GM21825 (cell line): ENCODE results near the gene FAM90A1.
A peak's percentile ranks its signal among the peaks of the same experiment; 100 is the strongest.
"Not testable (repeated sequence)": the region's sequence is repeated elsewhere in the genome, so short reads cannot be mapped to it uniquely, and the experiment has no call there.

ENCODE experiments used
- ATAC-seq: cut with Tn5 transposase; IDR thresholded peaks from one replicate; pipeline ENCODE4 v1.9.1; 2021; ENCODE audit warnings: mild to moderate bottlenecking, moderate library complexity; ENCODE audit not compliant: unreplicated experiment

FAM90A1 gene

DNA sequence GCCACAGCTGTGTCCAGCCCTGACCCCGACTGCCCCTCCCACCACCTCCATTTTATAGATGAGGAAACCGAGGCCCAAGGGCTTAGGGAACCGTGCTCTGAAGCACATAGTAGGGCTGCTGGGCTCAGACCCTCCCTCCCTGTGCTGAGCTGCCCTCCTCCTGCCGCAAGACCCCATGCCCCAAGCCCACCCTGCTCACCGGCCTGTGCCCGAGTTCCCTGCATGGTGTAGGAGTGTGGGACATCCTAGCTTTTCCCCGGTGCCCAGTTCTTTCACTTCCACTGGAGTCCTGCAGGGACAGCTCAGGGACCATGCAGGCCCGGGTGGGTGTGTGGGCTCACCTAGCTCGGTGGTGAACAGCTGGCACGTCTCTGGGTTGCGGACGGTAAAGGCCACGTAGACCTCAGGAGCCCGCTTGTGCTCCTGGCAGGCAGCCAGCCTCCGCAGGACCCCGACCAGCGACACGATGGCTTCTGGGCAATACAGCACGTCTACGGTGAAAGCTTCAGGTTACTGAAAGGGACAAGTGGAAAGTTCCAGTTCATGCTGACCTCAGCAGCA, 6.6 kb upstream of the FAM90A1 start:
- ATAC-seq: not testable (repeated sequence)

DNA sequence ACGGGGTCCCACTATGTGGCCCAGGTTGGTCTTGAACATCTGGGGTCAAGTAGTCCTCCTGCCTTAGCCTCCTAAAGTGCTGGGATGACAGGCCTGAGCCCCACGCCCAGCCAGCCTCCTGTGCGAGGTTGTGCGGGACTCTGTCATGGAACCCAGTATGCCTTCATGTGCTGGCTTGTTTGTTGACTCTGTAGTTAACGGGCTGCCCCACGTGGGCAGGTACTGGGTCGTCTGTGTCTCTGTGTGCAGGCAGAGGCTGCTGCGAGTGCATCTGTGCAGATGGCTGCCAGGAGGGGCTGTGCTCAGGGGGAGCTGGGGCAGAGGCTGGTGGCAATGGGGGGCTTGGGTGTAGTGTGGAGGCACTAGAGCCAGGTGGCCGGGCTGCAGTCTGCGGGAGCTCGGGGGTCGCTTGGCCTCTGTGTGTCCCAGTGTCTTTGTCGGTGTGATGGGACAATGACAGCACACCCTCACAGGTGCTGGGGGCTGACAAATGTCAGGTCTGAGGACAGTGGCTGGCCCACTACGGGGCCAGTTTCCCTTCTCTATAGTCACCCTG, 6.0 kb upstream of the FAM90A1 start:
- not testable (repeated sequence) for ATAC-seq

DNA sequence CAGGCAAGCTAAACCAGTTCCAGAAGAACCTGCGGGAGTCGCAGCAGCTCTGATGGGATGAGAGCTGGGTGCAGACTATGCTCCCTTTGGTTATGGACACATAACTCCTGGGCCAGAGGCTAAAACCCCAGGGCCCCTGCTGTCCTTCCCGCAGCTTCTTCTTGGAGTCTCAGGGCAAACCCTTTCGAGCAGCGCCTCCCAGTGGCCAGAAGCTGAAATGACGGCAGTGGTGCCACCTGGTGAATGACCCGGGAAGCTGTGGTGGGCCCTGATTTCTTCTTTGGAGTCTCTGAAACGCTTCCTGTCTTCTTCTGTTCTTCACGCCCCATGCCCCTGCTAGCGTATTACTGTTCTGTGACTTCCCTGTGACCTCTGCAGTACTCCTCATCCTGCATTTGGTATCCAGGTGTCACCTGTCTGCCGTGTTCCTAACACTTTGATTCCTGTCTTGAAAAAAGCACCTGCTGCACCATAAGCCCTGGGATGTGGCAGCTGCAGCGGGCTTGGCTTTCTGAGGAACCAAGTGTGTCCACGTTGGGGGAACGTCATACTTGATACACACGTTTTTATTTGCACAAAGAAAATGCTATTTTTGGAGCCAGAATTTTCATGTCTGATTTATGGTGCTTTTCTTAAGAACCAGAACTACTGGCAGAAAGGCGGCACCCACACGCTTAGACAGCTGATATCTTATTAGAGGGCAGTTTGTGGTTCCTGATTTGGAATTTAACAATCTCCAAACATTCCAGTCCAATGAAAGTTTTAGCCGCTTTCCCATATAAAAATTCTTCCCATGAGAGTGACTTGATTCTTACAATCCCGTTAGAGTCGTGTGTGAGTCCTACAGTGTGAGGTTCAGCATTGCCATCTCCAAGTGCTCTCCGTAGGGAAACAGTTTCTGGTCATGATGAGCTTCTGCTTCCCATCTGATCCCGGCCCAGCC, 4.5 kb upstream of the FAM90A1 start:
- ATAC-seq: not testable (repeated sequence)

DNA sequence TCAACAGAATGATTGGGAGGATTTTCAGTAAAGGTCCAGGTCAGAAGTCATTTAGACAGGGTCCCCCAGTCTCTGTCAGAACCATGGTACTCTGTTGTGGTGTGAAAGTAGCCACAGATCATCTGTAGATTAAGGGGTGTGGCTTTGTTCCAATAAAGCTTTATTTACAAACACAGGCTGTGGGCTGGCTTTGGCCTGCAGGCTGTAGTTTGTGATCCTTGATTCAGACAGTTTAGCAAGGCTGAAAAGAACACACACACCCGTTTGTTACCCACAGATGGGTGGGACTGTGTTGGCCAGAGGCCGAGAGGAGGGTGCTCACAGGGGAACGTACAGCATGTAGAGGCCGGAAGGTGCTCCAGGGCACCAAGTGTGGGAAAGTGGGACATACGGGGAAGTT, 3.6 kb upstream of the FAM90A1 start:
- ATAC-seq: not testable (repeated sequence)

DNA sequence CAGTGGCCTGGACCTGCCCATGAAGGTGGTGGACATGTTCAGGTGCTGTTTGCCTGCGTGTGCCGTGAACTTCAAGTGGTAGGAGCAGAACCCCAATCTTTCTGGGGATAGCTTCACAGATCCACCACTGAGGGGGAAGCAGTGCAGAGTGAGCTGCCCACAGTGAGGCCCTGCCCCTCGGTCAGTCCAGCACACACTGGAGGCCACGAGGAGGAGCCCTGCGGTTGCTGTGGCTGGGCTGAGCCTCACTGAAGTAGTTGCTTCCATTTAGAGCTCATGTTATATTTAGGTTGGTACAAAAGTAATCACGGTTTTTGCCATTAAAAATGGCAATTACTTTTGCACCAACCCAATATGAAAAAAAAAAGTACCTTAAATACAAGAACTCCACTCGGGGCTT, 2.1 kb upstream of the FAM90A1 start:
- ATAC-seq: not testable (repeated sequence)

DNA sequence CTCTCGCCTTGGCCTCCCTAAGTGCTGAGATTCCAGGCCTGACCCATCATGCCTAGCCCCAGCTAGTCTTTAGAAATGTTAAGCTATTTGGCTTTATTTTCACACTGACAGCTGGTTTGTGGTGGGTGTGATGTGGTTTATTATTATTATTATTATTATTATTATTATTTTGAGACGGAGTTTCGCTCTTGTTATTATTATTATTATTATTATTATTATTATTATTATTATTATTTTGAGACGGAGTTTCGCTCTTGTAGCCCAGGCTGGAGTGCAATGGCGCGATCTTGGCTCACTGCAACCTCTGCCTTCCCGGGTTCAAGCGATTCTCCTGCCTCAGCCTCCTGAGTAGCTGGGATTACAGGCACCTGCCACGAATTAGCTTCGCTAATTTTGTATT, 1.2 kb upstream of the FAM90A1 start:
- ATAC-seq: not testable (repeated sequence)

DNA sequence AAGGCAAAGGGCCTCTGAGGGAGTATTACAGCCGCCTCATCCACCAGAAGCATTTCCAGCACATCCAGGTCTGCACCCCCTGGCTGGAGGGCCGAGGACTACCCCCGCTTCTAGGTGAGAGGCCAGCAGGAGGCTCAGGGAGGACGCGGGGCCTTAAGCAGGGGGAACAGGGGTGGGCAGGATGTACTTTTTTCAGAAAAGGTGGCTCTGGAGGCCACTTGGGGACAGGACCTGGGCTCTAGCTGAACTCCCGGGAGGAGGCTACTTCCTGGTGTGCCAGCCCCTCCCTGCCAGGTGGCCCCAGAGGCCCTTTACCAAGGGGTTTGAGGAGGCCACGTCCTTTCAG, 287 bp upstream of the FAM90A1 start:
- ATAC-seq: not testable (repeated sequence)

DNA sequence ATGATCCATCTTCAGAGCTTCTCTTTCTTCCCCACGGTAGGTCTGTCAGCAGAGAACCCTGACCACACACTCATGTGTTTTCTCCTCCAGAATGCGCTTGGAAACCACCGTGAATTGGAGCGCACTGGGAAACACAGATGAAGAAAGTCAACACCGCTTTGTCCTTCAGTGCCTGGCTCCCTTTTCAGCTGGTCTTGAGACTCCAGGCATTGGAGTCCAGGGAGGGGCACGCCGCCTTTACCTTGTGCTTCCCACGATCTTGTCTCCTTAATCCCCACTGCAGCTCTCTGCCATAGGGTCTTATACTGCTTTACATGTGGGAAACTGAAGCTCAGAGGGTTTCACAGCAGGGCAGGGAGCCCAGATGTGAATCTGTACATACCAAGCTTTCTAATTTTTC, 1.1 kb downstream of the FAM90A1 start:
- no peak for ATAC-seq

DNA sequence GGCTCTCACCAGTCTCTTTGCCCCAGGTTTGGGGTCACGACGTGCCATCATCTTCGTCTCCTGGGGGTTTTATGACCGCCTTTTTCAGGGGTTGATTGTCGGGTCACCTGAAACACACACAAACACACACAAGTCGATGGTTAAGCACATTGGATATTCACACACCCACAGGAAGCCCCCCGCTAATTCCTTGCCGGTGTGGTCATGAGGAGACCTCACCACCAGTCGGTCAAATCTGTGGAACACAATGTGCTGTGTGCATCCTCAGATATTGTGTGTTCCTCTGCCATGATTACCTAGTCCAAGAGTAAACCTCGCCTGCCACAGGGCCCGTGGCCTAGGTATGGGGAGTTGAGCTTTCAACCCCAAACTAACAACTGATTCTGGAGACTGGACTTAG, 2.6 kb downstream of the FAM90A1 start:
- ATAC-seq: not testable (repeated sequence)

DNA sequence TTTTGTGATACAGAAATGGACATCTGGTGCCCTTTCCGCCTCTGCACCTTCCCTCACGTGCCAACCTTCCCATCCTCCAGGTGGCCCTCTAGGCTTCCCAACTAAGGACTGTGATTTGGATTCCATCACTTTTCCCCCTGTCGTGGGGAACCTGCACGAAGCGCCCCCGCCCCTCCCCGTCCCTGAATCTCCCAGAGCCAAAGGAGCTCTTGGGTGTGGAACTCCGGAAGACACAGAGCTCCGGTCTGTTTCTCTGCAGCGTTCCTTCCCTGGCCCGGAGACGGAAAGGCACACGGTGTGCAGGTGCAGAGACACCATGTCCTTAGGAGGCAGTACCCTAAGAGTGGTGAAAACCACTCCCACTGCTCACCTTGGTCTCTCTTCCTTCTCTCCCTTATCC, 3.8 kb downstream of the FAM90A1 start:
- ATAC-seq: not testable (repeated sequence)

DNA sequence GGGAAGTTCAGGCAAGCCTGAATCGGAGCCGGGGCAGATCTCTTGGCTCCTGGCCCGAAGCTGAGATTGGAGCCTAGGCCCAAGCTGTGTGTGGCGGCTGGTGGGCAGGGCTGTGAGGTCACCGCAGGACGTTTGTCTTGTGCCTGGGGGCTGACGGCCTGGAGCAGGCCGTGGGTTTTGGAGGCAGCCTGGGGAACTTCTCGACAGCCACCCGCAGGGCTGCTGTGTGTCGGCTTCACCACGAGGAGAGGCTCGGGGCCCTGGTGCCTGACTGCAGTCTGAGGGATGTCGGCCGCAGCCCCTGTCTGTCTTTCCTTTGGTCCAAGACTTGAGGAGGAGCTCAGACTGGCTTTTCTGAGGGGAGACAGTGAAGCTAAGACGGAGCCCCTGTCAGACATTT, 5.1 kb downstream of the FAM90A1 start:
- not testable (repeated sequence) for ATAC-seq

DNA sequence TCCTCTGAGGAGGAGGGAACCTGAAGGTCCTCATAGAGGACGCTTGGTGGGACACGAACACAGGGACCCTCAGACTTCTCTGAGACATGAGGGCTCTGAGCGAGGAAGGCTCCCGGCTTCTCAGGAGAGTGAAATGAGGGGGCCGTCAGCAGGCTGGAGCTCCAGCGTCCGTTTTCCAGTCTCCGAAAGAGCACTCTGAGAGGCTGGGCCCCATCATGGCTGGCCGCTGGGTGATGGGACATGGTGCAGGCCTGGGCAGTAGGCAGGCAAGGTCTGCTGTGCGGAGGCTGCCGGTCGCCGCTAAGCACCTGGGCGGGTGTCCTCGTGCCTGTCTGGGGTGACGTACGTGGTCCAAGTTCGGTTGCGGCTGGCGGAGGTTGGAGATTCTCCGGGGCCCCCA, 5.6 kb downstream of the FAM90A1 start:
- not testable (repeated sequence) for ATAC-seq

DNA sequence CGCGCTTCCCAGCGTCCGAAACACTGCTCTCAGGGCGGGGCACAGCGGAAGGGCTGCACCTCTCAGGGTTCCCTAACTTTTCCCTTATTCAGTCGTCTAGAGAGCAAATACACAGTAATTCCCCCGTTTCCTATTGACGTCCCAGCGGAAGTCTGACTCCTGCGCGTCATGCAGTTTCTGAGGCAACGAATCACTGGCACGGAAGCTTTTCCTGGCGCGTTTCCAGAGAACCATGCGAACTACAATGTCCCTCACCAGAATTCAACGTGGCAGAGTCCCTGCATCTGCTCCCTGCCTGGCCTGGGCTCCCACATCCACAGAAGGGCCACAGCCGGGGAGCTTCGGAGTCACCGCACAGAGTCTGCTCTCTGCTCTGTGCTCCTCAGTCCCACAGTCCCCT, 6.0 kb downstream of the FAM90A1 start:
- not testable (repeated sequence) for ATAC-seq

DNA sequence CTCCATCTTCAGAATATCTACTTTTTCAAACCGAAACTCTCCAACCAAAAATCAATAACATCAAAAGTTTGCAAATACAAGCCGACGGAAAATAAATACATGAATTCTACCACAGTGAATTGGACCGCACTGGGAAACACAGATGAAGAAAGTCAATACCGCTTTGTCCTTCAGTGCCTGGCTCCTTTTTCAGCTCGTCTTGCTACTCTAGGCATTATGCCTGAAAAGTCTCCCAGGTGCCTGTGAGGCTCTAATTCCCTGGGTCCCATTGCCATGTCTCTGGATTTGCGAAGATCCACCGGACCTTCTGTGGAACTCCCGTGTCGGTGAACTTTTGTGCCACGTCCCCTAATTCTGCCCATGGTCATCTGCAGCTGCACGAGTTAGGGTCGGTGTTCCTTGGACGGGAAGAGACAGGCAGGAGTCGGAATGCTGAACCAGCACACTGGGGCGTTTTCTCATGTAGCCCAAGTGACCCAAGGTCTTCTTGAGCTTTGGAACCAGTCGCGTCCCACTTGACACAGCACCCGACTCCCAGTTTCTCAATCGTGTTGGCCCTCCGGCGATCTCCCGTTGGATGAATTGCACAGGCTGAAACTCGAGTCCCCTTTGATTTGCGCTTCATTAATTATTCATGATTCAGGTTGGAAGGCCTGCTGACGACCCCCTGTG, 8.6 kb downstream of the FAM90A1 start:
- ATAC-seq: not testable (repeated sequence)

DNA sequence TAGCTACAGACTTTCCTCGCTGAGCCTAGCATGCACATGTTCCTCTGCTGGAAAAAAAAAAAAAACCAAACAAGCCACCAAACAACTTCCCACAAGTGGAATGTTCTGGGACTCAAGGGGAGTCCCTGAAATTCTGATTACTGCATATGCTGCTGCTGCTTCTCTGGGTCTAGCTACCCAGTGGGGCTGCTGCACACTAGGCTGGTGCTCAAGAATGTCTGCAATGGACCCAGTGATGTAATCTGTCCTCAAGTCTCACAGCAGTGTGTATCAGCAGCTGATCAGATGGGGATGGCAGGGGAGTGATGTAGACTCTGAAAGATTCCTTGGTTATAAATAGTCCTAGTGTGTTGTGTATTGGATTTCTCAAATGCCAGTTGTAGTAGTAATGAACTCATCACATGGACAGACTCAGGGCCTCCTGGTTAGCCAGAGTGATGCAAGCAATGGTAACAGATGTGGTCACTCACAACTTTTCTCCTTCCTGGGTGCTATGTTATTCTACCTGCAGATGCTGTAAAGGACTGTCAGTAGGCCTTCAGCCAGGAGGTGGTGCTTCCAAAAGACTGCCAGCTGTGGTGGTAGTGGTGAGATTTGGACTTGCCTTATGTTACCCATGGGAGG, 29.6 kb downstream of the FAM90A1 start:
- ATAC-seq: not testable (repeated sequence)

DNA sequence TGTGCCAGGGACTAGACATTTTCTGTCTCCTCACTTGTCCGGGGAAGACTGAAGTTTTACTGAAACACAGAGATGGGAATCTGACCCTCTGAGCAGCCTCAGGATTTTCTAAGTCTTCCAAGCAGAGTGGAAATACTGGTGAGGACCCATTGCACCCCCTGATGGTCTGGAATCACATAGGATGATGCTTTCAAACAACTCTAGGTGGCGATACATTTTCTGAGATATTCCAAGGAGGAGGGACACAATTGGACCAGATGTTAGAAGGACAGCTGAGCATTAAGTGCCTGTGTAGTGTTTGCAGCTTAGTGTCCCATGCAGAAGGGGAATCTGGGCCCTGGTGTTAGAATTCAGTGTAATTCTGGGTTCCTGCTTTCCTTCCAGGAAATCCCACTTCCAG, 39.3 kb downstream of the FAM90A1 start:
- ATAC-seq: not testable (repeated sequence)

DNA sequence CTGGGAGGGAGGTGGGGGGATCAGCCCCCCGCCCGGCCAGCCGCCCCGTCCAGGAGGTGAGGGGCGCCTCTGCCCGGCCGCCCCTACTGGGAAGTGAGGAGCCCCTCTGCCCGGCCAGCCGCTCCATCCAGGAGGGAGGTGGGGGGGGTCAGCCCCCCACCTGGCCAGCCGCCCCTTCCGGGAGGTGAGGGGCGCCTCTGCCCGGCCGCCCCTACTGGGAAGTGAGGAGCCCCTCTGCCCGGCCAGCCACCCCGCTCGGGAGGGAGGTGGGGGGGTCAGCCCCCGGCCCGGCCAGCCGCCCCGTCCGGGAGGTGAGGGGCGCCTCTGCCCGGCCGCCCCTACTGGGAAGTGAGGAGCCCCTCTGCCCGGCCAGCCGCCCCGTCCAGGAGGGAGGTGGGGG, 43.2 kb downstream of the FAM90A1 start:
- not testable (repeated sequence) for ATAC-seq

DNA sequence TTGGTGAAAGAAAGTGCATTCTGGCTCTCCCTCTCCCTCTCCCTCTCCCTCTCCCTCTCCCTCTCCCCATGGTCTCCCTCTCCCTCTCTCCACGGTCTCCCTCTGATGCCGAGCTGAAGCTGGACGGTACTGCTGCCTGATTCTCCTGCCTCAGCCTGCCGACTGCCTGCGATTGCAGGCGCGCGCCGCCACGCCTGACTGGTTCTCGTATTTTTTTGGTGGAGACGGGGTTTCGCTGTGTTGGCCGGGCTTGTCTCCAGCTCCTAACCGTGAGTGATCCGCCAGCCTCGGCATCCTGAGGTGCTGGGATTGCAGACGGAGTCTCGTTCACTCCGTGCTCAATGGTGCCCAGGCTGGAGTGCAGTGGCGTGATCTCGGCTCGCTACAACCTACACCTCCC, 44.1 kb downstream of the FAM90A1 start:
- ATAC-seq: not testable (repeated sequence)

DNA sequence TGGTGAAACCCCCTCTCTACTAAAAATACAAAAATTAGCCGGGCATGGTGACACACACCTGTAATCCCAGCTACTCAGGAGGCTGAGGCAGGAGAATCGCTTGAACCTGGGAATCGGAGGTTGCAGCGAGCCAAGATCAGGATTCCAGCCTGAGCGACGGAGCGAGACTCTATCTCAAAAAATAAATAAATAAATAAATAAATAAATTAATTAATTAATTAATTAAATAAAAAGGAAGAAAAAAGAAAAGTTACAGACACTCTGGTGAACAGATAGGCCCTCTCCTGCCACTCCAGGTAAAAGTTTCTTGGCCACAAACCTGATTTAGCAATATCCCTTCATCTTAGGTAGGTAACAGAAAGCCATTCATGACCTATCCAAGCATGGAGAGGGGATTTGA, 44.5 kb downstream of the FAM90A1 start:
- not testable (repeated sequence) for ATAC-seq

DNA sequence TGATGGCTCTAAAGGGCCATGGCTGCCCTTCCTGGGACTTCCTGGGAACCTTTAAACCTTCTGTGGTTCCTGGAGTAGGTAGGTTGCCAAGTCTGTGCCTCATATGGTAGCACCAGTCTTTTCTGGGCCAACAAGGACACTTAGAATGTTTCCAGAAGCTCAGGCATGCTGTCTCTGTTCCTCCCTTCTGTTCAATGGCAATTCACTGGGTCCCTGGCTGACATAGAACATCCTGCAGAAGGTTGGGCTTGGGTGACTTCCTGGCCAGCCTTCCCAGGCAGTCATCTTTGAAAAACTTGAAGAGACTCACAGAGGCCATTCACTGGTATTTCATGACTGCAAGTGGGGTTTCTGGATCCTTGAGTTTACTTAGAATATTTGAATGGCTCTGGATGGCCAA, 46.1 kb downstream of the FAM90A1 start:
- ATAC-seq: not testable (repeated sequence)

DNA sequence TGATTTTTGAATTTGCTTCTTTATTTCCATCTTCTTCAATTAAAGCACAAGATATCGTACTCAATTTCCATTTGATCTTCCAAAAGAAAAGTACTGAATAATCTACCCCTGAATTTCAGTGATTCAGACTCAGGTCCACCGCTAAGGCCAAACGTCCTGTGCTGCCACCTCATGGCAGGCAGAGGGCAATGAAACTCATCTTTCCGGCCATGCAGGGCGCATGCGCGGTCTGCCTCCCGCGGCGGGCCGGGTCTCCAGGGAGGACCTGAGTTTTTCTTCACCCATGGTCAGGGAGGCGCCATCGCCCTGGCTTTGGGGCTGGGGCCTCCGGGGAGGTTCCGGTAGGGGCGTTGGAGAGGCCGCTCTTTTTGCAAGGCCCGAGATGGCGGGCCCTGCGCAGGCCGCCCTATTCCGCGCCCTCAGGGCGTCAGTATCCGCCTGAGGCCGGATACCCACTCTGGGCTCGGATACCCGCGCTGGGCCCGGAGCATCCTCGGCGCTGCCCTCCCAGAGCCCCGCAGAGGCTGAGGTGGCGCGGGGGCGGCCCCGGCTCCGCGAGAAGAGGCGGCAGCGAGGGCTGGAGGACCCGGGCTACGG, 47.3 kb downstream of the FAM90A1 start:
- peak; percentile 61 for ATAC-seq
